ENCODE data around the gene SCEL.

The SCEL gene

GRCh38 chr13:77522444-77522843 is 13.1 kb upstream of the SCEL start:
- no peak for DNase-seq

GRCh38 chr13:77523386-77523785 is 12.1 kb upstream of the SCEL start:
- no peak for DNase-seq

- DNase-seq = no peak
Measured at GRCh38 chr13:77523834-77524728, 11.4 kb upstream of the SCEL start.

- no peak for DNase-seq
Measured at GRCh38 chr13:77528414-77528813, 7.1 kb upstream of the SCEL start.

- DNase-seq = no peak
Measured at GRCh38 chr13:77528834-77529500, 6.5 kb upstream of the SCEL start.

GRCh38 chr13:77529501-77529840 is 6.0 kb upstream of the SCEL start:
- DNase-seq = no peak

GRCh38 chr13:77530875-77531274 is 4.6 kb upstream of the SCEL start:
- DNase-seq = no peak

GRCh38 chr13:77532983-77533382 is 2.5 kb upstream of the SCEL start:
- DNase-seq = no peak

- no peak for DNase-seq
Measured at GRCh38 chr13:77533875-77534788, 1.4 kb upstream of the SCEL start.

GRCh38 chr13:77536358-77536757 is 852 bp downstream of the SCEL start:
- no peak for DNase-seq

- no peak for DNase-seq
Measured at GRCh38 chr13:77537289-77537919, 1.9 kb downstream of the SCEL start.

- DNase-seq = no peak
Measured at GRCh38 chr13:77543711-77544110, 8.2 kb downstream of the SCEL start.

GRCh38 chr13:77544355-77544754 is 8.8 kb downstream of the SCEL start:
- DNase-seq = no peak

- DNase-seq = no peak
Measured at GRCh38 chr13:77544758-77545338, 9.3 kb downstream of the SCEL start.

GRCh38 chr13:77545626-77546412 is 10.3 kb downstream of the SCEL start:
- DNase-seq = no peak

- no peak for DNase-seq
Measured at GRCh38 chr13:77548095-77548494, 12.6 kb downstream of the SCEL start.

- no peak for DNase-seq
Measured at GRCh38 chr13:77548594-77548993, 13.1 kb downstream of the SCEL start.

- no peak for DNase-seq
Measured at GRCh38 chr13:77554069-77554468, 18.6 kb downstream of the SCEL start.

- no peak for DNase-seq
Measured at GRCh38 chr13:77555246-77555645, 19.7 kb downstream of the SCEL start.

- DNase-seq = no peak
Measured at GRCh38 chr13:77558016-77558415, 22.5 kb downstream of the SCEL start.

GRCh38 chr13:77563111-77563510 is 27.6 kb downstream of the SCEL start:
- no peak for DNase-seq

GRCh38 chr13:77565635-77566034 is 30.1 kb downstream of the SCEL start:
- DNase-seq = peak; percentile 16

All from NCI-H1417 treated with DMSO at 0.1 percent for 48 hours (cell line).